ENCODE measurements around the gene KRT20.

KRT20 gene

DNA sequence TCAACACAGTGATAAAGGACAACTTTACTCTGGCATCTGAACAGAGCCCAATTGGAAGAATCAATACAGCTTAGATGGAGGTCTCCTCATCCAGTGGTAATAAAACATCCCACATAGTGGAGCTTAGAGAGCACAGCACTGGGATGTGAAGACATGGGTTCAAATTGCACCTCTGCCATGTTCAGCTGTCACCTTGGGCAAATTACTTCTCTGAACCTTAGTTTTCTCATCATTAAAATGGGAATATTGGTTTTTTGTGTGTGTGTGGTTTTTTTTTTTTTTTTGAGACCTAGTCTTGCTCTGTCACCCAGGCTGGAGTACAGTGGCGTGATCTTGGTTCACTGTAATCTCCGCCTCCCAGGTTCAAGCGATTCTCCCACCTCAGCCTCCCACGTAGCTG lies 49.0 kb downstream of the KRT20 start:
- H3K27ac ChIP-seq (ENCODE audit: low read depth, low read length), result no peak overlapping the region
- no peaks in the 10 kb centered on the region for H3K27me3 ChIP-seq (ENCODE audit: insufficient read depth, low read length)
- H3K4me1 ChIP-seq (ENCODE audit: control insufficient read depth, insufficient read depth, low read length, unreplicated experiment), result peaks cover 9% of the 10 kb centered on the region
- H3K36me3 ChIP-seq (ENCODE audit: insufficient read depth, low read length), result no peaks in the 10 kb centered on the region
- no peaks in the 10 kb centered on the region for H3K79me2 ChIP-seq (ENCODE audit: control insufficient read depth, insufficient read depth, low read length, unreplicated experiment)
- no peak overlapping the region for H3K4me3 ChIP-seq (ENCODE audit: low read depth, low read length)
- no peak overlapping the region for H2AFZ ChIP-seq (ENCODE audit: low read length, unreplicated experiment)

- Histone ChIP-seq H3K27me3 (ENCODE audit: insufficient read depth, low read length) (no peaks in the 10 kb centered on the region), H2AFZ (ENCODE audit: low read length, unreplicated experiment) (no peak overlapping the region), H3K79me2 (ENCODE audit: control insufficient read depth, insufficient read depth, low read length, unreplicated experiment) (no peaks in the 10 kb centered on the region), H3K27ac (ENCODE audit: low read depth, low read length) (no peak overlapping the region), H3K4me1 (ENCODE audit: control insufficient read depth, insufficient read depth, low read length, unreplicated experiment) (peaks cover 9% of the 10 kb centered on the region), H3K4me3 (ENCODE audit: low read depth, low read length) (no peak overlapping the region), H3K36me3 (ENCODE audit: insufficient read depth, low read length) (no peaks in the 10 kb centered on the region)
Measured at GRCh38 chr17:40833882-40834281, 51.2 kb downstream of the KRT20 start.

GRCh38 chr17:40832840-40833239 lies 52.2 kb downstream of the KRT20 start:
- Histone ChIP-seq H3K27ac (ENCODE audit: low read depth, low read length) (no peak overlapping the region), H2AFZ (ENCODE audit: low read length, unreplicated experiment) (no peak overlapping the region), H3K4me3 (ENCODE audit: low read depth, low read length) (no peak overlapping the region), H3K36me3 (ENCODE audit: insufficient read depth, low read length) (no peaks in the 10 kb centered on the region), H3K27me3 (ENCODE audit: insufficient read depth, low read length) (no peaks in the 10 kb centered on the region), H3K4me1 (ENCODE audit: control insufficient read depth, insufficient read depth, low read length, unreplicated experiment) (peaks cover 11% of the 10 kb centered on the region), H3K79me2 (ENCODE audit: control insufficient read depth, insufficient read depth, low read length, unreplicated experiment) (no peaks in the 10 kb centered on the region)

- Histone ChIP-seq H3K4me1 (ENCODE audit: control insufficient read depth, insufficient read depth, low read length, unreplicated experiment) (peaks cover 15% of the 10 kb centered on the region), H3K36me3 (ENCODE audit: insufficient read depth, low read length) (no peaks in the 10 kb centered on the region), H2AFZ (ENCODE audit: low read length, unreplicated experiment) (no peak overlapping the region), H3K27ac (ENCODE audit: low read depth, low read length) (no peak overlapping the region), H3K27me3 (ENCODE audit: insufficient read depth, low read length) (no peaks in the 10 kb centered on the region), H3K79me2 (ENCODE audit: control insufficient read depth, insufficient read depth, low read length, unreplicated experiment) (peaks cover 13% of the 10 kb centered on the region), H3K4me3 (ENCODE audit: low read depth, low read length) (no peak overlapping the region)
Measured at GRCh38 chr17:40830085-40830776, 54.8 kb downstream of the KRT20 start.

- H3K27ac ChIP-seq (ENCODE audit: low read depth, low read length), result peak overlapping the region; percentile 64
- peaks cover 14% of the 10 kb centered on the region for H3K79me2 ChIP-seq (ENCODE audit: control insufficient read depth, insufficient read depth, low read length, unreplicated experiment)
- H2AFZ ChIP-seq (ENCODE audit: low read length, unreplicated experiment), result no peak overlapping the region
- H3K36me3 ChIP-seq (ENCODE audit: insufficient read depth, low read length), result no peaks in the 10 kb centered on the region
- H3K4me3 ChIP-seq (ENCODE audit: low read depth, low read length), result no peak overlapping the region
- H3K27me3 ChIP-seq (ENCODE audit: insufficient read depth, low read length), result no peaks in the 10 kb centered on the region
- peaks cover 14% of the 10 kb centered on the region for H3K4me1 ChIP-seq (ENCODE audit: control insufficient read depth, insufficient read depth, low read length, unreplicated experiment)
Measured at GRCh38 chr17:40828454-40829044, 56.5 kb downstream of the KRT20 start.

DNA sequence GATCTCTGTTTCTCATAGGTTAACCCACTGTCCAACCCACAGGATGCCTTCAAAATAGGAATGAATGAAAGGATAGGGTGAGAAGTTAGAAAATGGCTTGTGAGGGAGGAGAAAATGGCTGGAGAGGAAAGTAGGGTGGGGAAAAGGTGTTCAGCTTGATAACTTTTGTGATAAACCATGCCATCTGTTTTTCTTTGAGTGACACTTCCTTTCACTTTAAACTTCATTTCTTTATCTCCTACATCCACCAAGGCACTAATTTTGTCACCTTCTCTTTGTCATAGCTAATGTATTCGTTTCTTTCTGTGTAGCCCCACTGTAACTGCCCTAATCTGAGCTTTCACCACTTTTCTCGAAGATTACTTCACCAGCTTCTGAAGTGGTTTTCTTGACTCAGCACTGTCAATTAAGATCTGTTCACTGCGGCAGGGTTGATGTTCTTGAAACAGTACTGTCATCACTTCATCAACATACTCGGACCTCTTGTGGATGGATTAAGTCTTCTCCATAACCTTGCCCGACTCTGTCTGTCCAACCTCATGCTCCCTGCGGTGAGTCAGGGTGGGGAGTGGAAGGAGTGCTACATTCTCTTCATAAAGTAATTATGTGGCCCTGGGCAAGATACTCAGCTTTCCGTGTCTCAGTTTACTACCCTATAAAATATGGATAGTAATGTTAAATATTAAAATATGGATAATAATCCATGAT lies 57.1 kb downstream of the KRT20 start:
- Histone ChIP-seq H3K27me3 (ENCODE audit: insufficient read depth, low read length) (no peaks in the 10 kb centered on the region), H3K4me1 (ENCODE audit: control insufficient read depth, insufficient read depth, low read length, unreplicated experiment) (peaks cover 7% of the 10 kb centered on the region), H3K27ac (ENCODE audit: low read depth, low read length) (peak overlapping the region; percentile 64), H2AFZ (ENCODE audit: low read length, unreplicated experiment) (no peak overlapping the region), H3K4me3 (ENCODE audit: low read depth, low read length) (no peak overlapping the region), H3K79me2 (ENCODE audit: control insufficient read depth, insufficient read depth, low read length, unreplicated experiment) (peaks cover 14% of the 10 kb centered on the region), H3K36me3 (ENCODE audit: insufficient read depth, low read length) (no peaks in the 10 kb centered on the region)
